SK-N-SH (cell line): Measurements from ENCODE around the gene SIX5. TPM values are rescaled to one million over a fixed set of nuclear protein-coding genes. Genes with fewer than 3 reads are reported as not detected.

Experiments used
- CTCF ChIA-PET: fragments of 300-600, 350-600 bp; formaldehyde crosslinking; extraction: SDS; loops from one replicate; lab custom pipeline; 2021; lab: Yijun Ruan, JAX
- POLR2A ChIA-PET: fragments of 350-600 bp; sonication (Branson Sonifier 250); formaldehyde crosslinking; extraction: SDS; loops from one replicate; lab custom pipeline; 2020; ENCODE audit warnings: antibody characterized with exemption, inconsistent platforms; lab: Yijun Ruan, JAX
- DNase-seq: peaks from one replicate; pipeline ENCODE4 v3.0.0; 2012
- H2AFZ ChIP-seq: fragments of 200-600 bp; sonication (generic); 2 replicates; pipeline ENCODE4 v1.8.1; 2016; ENCODE audit warnings: antibody characterized with exemption, mild to moderate bottlenecking, low read depth
- H3F3A ChIP-seq: fragments of 200-600 bp; sonication (generic); replicated peaks from 2 replicates; pipeline ENCODE3; 2016; ENCODE audit warnings: antibody characterized with exemption, mild to moderate bottlenecking; ENCODE audit not compliant: insufficient read depth
- H3K27ac ChIP-seq, 2 experiments: fragments of 200-500 bp in 1 of 2; fragments of 200-600 bp in 1 of 2; sonication (Bioruptor generic) in 1 of 2; sonication (generic), shearing (Covaris generic) in 1 of 2; 2 replicates each; pipeline versions ENCODE4 v1.5.1 to v1.6.1; 2014 to 2016; ENCODE audit warnings: low read depth in 2 of 2, inconsistent platforms in 1 of 2, low read length in 1 of 2, mild to moderate bottlenecking in 1 of 2, mixed read lengths in 1 of 2
- H3K27me3 ChIP-seq: fragments of 200-600 bp; sonication (generic), shearing (Covaris generic); 2 replicates; pipeline ENCODE4 v1.6.1; 2016; ENCODE audit warnings: mixed run types; ENCODE audit not compliant: insufficient read depth
- H3K36me3 ChIP-seq, 2 experiments: fragments of 200-500 bp in 1 of 2; fragments of 200-600 bp in 1 of 2; sonication (Bioruptor generic) in 1 of 2; sonication (generic) in 1 of 2; replicated peaks in 1 of 2; 2 replicates each; pipeline versions ENCODE3 to v1.5.1; 2014 to 2016; ENCODE audit warnings: low read length in 1 of 2, mild to moderate bottlenecking in 1 of 2; ENCODE audit not compliant: insufficient read depth in 2 of 2, control insufficient read depth in 1 of 2
- H3K4me1 ChIP-seq, 2 experiments: fragments of 200-500 bp in 1 of 2; fragments of 200-600 bp in 1 of 2; sonication (Bioruptor generic) in 1 of 2; sonication (generic), shearing (Covaris generic) in 1 of 2; 2 replicates each; pipeline versions ENCODE4 v1.5.1 to v1.6.1; 2014 to 2016; ENCODE audit warnings: low read depth in 1 of 2, low read length in 1 of 2, mixed run types in 1 of 2; ENCODE audit not compliant: insufficient read depth in 2 of 2, control insufficient read depth in 1 of 2
- H3K4me2 ChIP-seq: fragments of 200-600 bp; sonication (generic), shearing (Covaris generic); 2 replicates; pipeline ENCODE4 v1.6.1; 2017; ENCODE audit warnings: mixed run types
- H3K4me3 ChIP-seq, 2 experiments: fragments of 200-500 bp in 1 of 2; fragments of 200-600 bp in 1 of 2; sonication (Bioruptor generic) in 1 of 2; sonication (generic), shearing (Covaris generic) in 1 of 2; 2 replicates each; pipeline versions ENCODE4 v1.5.1 to v1.8.1; 2014 to 2016; ENCODE audit warnings: low read depth in 2 of 2, inconsistent platforms in 1 of 2, low read length in 1 of 2, mild to moderate bottlenecking in 1 of 2, mixed read lengths in 1 of 2, moderate library complexity in 1 of 2
- H3K79me2 ChIP-seq: fragments of 200-600 bp; sonication (generic); 2 replicates; pipeline ENCODE4 v1.8.1; 2017; ENCODE audit warnings: mild to moderate bottlenecking; ENCODE audit not compliant: insufficient read depth
- H3K9ac ChIP-seq: fragments of 200-600 bp; sonication (generic); 2 replicates; pipeline ENCODE4 v1.6.1; 2017; ENCODE audit warnings: mixed run types
- H3K9me2 ChIP-seq: fragments of 200-600 bp; sonication (generic); 2 replicates; pipeline ENCODE4 v1.6.1; 2017; ENCODE audit warnings: mixed run types
- H3K9me3 ChIP-seq: fragments of 200-600 bp; sonication (generic); 2 replicates; pipeline ENCODE4 v1.6.1; 2017; ENCODE audit warnings: mixed run types, mild to moderate bottlenecking, moderate library complexity
- H4K20me1 ChIP-seq: fragments of 200-600 bp; sonication (generic); 2 replicates; pipeline ENCODE4 v1.6.1; 2017; ENCODE audit warnings: mild to moderate bottlenecking, mixed run types; ENCODE audit not compliant: insufficient read depth
- CHD2 ChIP-seq: fragments of 150-350 bp; IDR thresholded peaks from 2 replicates; pipeline ENCODE4 v1.6.1; 2018; ENCODE audit warnings: low read length; ENCODE audit not compliant: partially characterized antibody
- CTCF ChIP-seq: fragments of 200-600 bp; sonication (generic); IDR thresholded peaks from 2 replicates; pipeline ENCODE4 v1.6.1; 2017; ENCODE audit warnings: antibody characterized with exemption, mild to moderate bottlenecking, moderate library complexity
- ELF1 ChIP-seq: IDR thresholded peaks from 2 replicates; pipeline ENCODE4 v1.4.0; 2012
- FOXM1 ChIP-seq: IDR thresholded peaks from 2 replicates; pipeline ENCODE4 v1.4.0; 2012; ENCODE audit warnings: low read depth, mild to moderate bottlenecking
- GATA2 ChIP-seq: sonication (generic); formaldehyde crosslinking; IDR thresholded peaks from 2 replicates; pipeline ENCODE4 v1.5.0; 2020; ENCODE audit warnings: mild to moderate bottlenecking, missing genetic modification reagents
- IRF3 ChIP-seq: fragments of 150-350 bp; IDR thresholded peaks from 2 replicates; pipeline ENCODE4 v1.6.1; 2016; ENCODE audit warnings: mild to moderate bottlenecking, low read depth, low read length
- MXI1 ChIP-seq: IDR thresholded peaks from 2 replicates; pipeline ENCODE4 v1.6.1; 2012; ENCODE audit warnings: mild to moderate bottlenecking, low read depth, low read length, improper control_type of control experiment
- RCOR1 ChIP-seq: fragments of 150-350 bp; IDR thresholded peaks from 2 replicates; pipeline ENCODE4 v1.6.1; 2017; ENCODE audit warnings: antibody characterized with exemption, low read length
- RFX5 ChIP-seq: IDR thresholded peaks from 2 replicates; pipeline ENCODE4 v1.6.1; 2012; ENCODE audit warnings: mild to moderate bottlenecking, improper control_type of control experiment, low read length
- RXRA ChIP-seq: IDR thresholded peaks from 2 replicates; pipeline ENCODE4 v1.4.0; 2012; ENCODE audit warnings: low read depth, mild to moderate bottlenecking, borderline replicate concordance
- TAF1 ChIP-seq: IDR thresholded peaks from 2 replicates; pipeline ENCODE4 v1.6.1; 2012; ENCODE audit warnings: low read depth, mild to moderate bottlenecking, low read length, moderate library complexity, borderline replicate concordance
- TCF12 ChIP-seq: IDR thresholded peaks from 2 replicates; pipeline ENCODE4 v1.4.0; 2012
- USF1 ChIP-seq: IDR thresholded peaks from 2 replicates; pipeline ENCODE4 v1.4.0; 2012; ENCODE audit warnings: low read depth, borderline replicate concordance
- YY1 ChIP-seq: IDR thresholded peaks from 2 replicates; pipeline ENCODE4 v1.4.0; 2012; ENCODE audit warnings: low read depth, mild to moderate bottlenecking
- WGBS: methylation state at CpG from one replicate; pipeline ENCODE4 v1.1.6; 2017; ENCODE audit warnings: low lambda C conversion rate; 5-methylcytosine and 5-hydroxymethylcytosine counted together
- polyA plus RNA-seq, 3 experiments: library from polyadenylated mRNA; depleted of rRNA; stranded (reverse); fragments of >200 nt; gene quantifications; 2 replicates each; pipeline ENCODE4 v1.2.3, GENCODE V29; 2012

SIX5 gene
- polyA plus RNA-seq, 1 of the 3 experiments (the other 2 are of a cell fraction) = 8.4 TPM

- Histone ChIP-seq H3K4me2 (no peak overlapping the region), H3K27me3 (no peaks in the 10 kb centered on the region; the same call in 1 of the 2 replicates), H3K4me1 (no peaks in the 10 kb centered on the region), H3K27ac (no peak overlapping the region), H3F3A (no peaks in the 10 kb centered on the region), H3K4me3 (no peak overlapping the region), H3K9ac (no peak overlapping the region), H3K9me3 (no peaks in the 10 kb centered on the region), H3K79me2 (no peaks in the 10 kb centered on the region), H2AFZ (no peak overlapping the region), H3K9me2 (no peaks in the 10 kb centered on the region), H3K36me3 (no peaks in the 10 kb centered on the region), H4K20me1 (no peaks in the 10 kb centered on the region)
- no peak for DNase-seq
- no peak for TF ChIP-seq RFX5
- TF ChIP-seq FOXM1 = no peak
- no peak for TF ChIP-seq RCOR1
- TF ChIP-seq MXI1 = no peak
- TF ChIP-seq IRF3 = no peak
- no peak for TF ChIP-seq USF1
- TF ChIP-seq CHD2 = no peak
- no peak for TF ChIP-seq CTCF
- no peak for TF ChIP-seq GATA2 (CRISPR knock-in tag)
- no peak for TF ChIP-seq RXRA
- no peak for TF ChIP-seq ELF1
- no peak for TF ChIP-seq TAF1
- no peak for TF ChIP-seq YY1
- no peak for TF ChIP-seq TCF12
- POLR2A ChIA-PET = no interaction called here
- CTCF ChIA-PET = interaction anchor here (1.1 to 1.7 kb wide), 2 partner anchors 53 to 70 kb away, joined by 3 to 4 read pairs; no protein-coding TSS in a partner anchor
- WGBS = 65% methylated on average over 5 of the region's 5 CpGs
These were observed 22.2 kb downstream of the SIX5 start for GRCh38 chr19:45746866-45747265.

- H3K4me1 ChIP-seq = no peaks in the 10 kb centered on the region
- no peak for DNase-seq
- no peaks in the 10 kb centered on the region for H3K9me3 ChIP-seq
- H3K27ac ChIP-seq = no peak overlapping the region
- POLR2A ChIA-PET = no interaction called here
- no peak for TF ChIP-seq YY1
- no peak overlapping the region for H3K4me3 ChIP-seq
- H3K9me2 ChIP-seq = no peaks in the 10 kb centered on the region
- H3F3A ChIP-seq = no peaks in the 10 kb centered on the region
- H3K36me3 ChIP-seq = no peaks in the 10 kb centered on the region
- WGBS = 86% methylated on average over 6 of the region's 6 CpGs
- no peaks in the 10 kb centered on the region for H3K79me2 ChIP-seq
- no peak overlapping the region for H3K4me2 ChIP-seq
- no peaks in the 10 kb centered on the region; the same call in 1 of the 2 replicates for H3K27me3 ChIP-seq
- CTCF ChIA-PET = interaction anchor here (1.7 kb wide), 1 partner anchor 52 kb away, joined by 4 read pairs; no protein-coding TSS in a partner anchor
- H4K20me1 ChIP-seq = no peaks in the 10 kb centered on the region
- H2AFZ ChIP-seq = no peak overlapping the region
- no peak overlapping the region for H3K9ac ChIP-seq
These were observed 23.4 kb downstream of the SIX5 start for GRCh38 chr19:45745606-45746005.
